ENCODE measurements around the gene SPCS3. TPM values are rescaled to one million over a fixed set of nuclear protein-coding genes. Genes with fewer than 3 reads are reported as not detected.
A peak's percentile ranks its signal among the peaks of the same experiment; 100 is the strongest.
"Not testable (repeated sequence)": the region's sequence is repeated elsewhere in the genome, so short reads cannot be mapped to it uniquely, and the experiment has no call there.

The SPCS3 gene
- 72.3 TPM for total RNA-seq

DNA sequence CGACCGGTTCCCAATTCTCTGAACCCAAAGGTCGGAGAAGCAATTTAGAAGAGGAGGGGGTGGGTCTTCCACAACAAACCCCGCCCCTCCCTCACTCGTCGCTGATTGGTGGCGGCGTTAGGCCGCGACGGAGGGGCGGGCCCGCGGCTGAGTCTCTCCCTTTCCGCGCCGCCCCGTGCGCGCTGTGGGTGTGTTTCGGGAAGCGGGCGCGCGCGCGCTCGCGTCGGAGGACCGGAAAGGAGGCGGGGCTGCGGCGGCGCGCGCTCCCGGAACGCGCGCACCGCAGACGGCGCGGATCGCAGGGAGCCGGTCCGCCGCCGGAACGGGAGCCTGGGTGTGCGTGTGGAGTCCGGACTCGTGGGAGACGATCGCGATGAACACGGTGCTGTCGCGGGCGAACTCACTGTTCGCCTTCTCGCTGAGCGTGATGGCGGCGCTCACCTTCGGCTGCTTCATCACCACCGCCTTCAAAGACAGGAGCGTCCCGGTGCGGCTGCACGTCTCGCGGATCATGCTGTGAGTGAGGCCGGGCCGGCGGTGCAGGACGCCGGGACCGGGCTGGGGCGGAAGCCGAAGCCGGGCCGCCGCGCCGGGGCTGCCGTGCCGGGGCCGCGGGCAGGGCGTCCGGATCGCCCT, at the start of gene SPCS3:
TSS of gene SPCS3 (plus strand) at position 263 of the 636 bp plus-strand sequence. CDS start at position 374, 111 bp downstream.
- DNase-seq, result peak; percentile 93

GRCh38 chr4:176270669-176271068, 49.1 kb upstream of the SPCS3 start:
- DNase-seq, result no peak

DNA sequence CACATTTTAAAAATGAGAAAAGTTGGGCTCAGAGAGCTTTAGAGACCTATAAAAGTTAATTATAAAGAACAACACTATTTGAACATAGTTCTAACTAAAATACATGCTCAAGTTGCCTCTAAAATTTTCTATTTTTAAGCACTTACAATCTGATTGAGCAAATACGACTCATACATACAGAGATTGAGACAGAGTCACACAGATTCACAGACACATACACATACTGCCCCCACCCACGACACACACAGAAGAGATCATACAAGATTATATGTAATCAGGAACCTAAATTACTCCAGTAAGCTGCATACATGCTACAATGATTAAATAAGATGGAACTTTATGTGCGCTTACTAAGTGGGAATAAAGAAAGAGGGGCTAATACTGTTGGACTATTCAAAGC, 48.0 kb upstream of the SPCS3 start:
- DNase-seq, result no peak

DNA sequence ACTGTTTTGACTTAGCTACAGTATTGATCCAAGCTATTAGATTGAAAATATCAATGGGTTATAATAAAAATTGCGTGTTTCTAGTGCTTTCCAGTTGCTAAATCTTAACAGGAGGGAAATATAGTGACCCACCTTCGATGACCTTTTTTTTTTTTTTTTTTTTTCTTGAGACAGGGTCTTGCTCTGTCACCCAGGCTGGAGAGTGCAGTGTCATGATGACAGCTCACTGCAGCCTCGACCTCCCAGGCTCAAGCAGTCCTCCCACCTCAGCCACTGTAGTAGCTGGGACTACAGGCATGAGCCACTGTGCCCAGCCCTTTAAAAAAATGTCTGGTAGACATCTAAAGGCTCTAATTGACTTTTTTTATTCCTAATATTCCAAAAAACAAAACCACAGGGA, 47.0 kb upstream of the SPCS3 start:
- DNase-seq, result no peak

DNA sequence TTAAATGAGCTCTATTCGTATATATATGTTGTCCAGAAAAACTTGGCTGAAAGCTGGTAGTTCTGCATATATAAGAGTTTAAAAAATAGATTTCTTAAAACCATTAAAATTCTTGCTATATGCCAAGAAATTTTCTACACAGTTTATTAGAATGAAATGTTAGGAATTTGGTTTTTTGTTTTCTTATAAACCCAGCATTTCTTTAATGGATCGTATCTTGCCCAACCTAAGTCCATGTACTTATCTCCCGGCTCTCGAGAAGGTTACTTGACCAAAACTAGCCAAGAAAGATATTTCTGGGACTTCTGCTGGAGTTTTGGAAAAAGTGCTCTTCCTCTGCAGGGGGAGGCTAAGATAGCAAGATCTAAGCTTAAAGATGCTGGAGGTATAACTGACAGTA, 46.0 kb upstream of the SPCS3 start:
- no peak for DNase-seq

DNA sequence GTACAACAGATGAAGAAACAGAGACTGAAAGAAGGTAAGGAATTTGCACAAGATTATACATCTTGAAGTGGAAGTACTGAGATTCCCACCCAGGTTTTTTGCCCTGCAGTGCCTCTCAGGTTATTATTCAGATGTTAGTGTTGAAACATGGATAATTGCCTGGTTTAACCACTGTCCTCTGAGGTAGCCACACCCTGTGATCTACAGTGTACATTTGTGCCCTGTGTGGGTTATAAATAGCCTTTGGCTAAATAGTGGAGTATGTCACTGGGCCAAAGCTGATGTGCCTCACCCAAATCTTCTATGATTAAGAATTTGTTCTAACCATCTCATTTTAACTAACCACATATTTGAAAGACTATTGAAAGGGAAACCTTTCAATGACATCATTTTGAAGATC, 45.3 kb upstream of the SPCS3 start:
- DNase-seq, result no peak

DNA sequence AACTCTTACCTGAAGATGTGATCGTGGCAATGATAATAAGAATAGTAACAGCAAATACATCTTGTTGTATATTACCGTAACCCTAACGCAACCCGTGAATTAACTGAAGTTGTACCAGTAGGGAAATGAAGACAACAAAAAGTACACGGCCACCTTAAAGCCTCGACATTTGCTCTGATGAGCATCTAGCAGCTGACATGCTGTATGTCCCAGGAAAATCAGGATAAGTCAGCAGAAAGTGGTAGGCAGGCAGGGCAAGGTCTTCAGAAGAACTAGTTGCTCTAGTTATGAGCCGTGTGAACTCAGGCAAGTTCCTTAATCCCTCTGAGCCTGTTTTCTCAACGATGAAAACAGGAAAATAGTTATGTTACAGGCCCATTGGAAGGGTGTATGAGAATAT, 43.1 kb upstream of the SPCS3 start:
- no peak for DNase-seq

DNA sequence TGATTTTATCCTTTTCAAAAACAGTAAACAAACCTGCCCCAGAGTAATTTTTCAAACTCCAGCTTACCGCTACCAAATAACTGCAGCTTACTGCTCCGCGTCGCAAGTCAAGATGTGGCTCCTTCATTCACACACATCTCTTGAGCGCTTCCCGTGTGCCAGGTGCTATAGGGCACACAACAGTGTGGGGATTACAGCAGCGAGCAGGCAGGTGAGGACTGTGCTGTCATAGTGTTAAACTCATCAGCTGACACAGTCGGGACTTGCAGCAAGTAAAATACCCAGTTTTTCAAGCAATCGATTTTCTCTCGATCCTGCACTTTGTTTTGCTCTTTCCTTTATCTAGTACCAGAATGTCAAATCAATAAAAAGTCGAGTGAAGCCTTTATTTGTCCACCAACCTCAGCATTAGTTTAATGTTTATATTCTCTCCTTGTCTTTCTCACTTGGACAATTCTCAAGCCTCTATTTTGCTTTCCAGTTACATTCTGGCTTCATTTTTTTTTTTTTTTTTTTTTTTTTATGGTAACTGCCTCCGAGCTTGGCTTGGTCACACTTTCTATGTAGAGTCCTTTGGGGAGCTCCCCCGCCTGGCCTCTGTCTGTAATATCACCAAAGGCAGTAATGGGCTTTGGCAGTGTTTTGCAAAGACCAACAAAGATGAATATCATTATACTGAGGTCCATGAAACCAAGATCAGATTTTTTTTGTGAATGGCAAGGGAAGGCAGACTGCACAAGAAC, 42.4 kb upstream of the SPCS3 start:
- no peak for DNase-seq

GRCh38 chr4:176279560-176279959, 40.2 kb upstream of the SPCS3 start:
- not testable (repeated sequence) for DNase-seq

- DNase-seq, result no peak
Measured at GRCh38 chr4:176286728-176287127, 33.0 kb upstream of the SPCS3 start.

GRCh38 chr4:176287546-176287945, 32.2 kb upstream of the SPCS3 start:
- DNase-seq, result no peak

DNA sequence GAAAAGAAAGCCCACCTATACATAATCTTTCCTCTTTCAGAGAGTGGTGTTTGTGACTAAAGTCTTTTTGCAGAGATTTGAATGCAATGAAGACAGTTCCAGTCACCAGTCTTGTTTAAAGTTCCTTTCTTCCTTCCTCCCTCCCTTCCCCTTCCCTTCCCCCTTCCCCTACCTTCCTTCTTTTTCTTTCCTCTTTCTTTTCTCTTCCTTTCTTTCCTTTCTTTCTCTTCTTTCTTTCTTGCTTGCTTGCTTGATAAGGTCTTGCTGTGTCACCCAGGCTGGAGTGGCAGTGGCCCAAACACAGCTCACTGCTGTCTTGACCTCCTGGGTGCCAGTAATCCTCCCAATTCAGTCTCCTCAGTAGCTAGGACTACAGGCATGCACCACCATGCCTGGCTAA, 31.7 kb upstream of the SPCS3 start:
- no peak for DNase-seq

DNA sequence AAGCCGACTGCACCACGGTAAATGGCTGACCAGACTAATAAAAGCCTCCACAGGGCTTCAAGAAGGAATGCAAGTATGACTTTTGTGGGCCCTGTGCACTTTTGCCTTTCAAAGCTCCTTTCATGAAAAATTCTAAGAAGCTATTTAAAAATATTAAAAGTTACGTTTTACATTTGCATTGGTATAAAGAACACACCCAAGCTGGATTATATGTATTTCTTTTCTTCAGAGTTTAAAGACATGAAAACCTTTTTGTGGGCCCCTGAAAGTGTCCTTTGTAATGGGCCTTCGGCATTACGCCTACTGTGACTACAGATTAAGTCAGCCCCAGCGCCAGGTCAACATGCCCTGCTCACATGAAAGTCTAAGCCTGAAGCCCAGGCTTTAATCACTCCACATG, 30.2 kb upstream of the SPCS3 start:
- DNase-seq, result no peak

- DNase-seq, result no peak
Measured at GRCh38 chr4:176290520-176290919, 29.2 kb upstream of the SPCS3 start.

- DNase-seq, result no peak
Measured at GRCh38 chr4:176291748-176292147, 28.0 kb upstream of the SPCS3 start.

- no peak for DNase-seq
Measured at GRCh38 chr4:176292920-176293319, 26.8 kb upstream of the SPCS3 start.

DNA sequence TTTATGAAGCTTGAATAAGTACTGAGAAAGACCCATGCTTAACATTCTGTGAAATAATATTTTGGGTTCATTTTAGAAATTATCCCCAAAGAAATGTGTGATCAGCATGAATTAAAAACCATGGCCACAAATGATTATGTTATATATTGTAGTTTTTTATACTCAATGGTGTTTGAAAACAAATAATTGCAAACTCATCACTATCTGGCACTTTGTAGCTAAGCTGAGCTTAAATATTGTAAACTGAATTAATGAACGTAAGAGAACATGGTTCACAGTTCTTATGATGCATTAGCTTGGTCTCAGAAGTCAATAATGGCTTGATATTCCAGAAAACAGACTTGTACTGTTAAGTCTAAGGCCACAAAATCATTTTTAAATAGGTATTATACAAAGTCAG, 26.1 kb upstream of the SPCS3 start:
- DNase-seq, result no peak

DNA sequence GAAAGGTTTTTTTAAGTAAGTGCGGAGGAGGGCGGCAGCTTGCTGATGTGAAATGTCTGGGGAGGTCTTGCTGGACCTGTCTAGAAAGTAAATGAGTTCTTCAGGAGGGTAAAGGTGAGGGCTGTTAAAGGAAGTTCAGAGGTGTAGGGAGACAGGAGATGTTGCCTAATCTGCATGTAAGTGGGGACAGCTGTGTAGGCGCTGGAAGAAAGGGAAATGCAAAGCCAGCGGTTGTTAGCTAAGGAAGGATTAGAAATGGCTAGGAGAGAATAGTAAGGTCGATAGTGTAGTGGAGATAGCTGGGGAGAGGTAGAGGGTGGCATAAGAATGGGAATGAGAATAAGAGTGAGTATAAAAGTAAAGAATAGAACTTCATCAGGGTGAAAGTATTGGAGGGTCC, 23.9 kb upstream of the SPCS3 start:
- not testable (repeated sequence) for DNase-seq

DNA sequence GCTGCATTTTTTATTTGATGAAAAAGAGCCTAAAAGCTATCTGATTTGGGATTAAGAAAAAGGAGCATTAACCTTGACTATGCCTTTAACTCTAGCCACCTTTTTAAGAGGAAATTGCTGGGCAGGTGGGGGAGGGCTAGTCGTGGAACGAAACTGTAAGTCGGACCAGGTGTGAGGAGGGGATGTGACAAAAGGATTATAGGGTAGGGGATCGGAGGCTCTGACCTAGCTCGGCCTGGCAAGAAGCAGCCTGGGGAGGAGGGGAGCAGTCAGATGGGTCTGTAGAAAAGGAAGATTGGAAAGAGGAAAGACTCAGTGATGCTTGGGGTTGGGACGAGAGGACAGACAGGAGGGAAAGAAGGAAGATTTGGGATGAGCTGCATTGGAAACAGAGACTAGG, 21.1 kb upstream of the SPCS3 start:
- DNase-seq, result no peak

GRCh38 chr4:176300036-176300435, 19.7 kb upstream of the SPCS3 start:
- DNase-seq, result no peak

DNA sequence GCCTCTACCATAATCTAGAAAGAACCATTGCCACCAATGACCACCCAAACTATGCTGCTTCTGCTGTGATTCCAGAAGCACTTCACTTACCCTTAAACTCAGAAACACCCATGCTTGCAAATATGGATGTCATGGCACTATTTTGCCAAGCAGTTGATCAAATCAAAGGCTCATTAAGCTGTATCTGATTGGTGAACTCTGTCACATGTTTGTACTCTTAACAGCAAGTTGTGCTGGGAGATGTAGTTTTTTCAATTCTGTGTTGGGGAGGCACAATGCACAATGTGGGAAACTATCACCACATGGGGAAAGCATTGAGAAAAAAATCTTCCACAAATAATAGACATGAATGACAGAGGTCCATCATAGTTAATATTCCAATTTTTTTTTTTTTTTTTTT, 19.2 kb upstream of the SPCS3 start:
- DNase-seq, result no peak

DNA sequence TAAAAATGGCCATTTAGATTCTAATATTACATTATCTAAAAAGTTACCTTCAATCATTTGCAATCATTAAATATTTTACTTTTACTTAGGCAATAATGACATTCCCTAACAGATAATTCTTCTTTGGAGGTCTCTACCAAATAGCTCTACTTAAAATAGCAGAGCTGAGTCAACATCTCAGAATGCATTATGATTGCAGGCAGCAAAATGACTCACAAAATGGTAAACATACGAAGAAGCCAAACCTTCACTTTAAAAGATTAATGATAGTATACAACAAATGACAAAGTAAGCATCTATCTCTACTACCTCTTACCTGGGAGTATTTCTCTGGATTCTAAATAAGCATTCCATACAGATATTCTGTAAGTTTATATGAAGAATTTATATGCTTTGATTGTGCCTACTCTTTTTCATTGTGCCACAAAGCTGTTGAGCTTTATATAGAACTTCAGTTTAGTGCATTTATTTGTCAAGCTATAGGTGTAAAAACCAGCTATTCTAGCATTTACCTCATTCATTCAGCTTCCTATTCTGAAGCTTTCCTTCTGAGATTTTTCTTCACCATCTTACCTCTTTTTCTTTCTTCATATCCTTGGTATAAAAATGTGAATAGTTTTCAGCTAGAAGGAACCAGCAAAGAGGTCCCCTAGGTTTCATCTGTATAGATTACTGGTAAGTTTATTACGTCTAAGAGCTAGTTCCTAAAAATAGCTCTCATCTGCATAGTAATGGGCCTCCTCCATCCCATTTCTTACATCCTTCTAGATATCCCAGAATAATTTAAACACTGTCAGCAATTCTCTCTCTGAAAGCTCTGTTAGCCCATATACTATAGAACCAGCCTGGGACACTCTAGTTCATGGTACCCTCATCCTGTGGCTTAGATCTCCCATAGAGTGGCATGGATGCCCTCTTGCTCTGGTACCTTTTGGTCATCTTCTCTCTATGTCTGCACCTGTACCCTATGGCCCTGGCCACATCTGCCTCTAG, 17.2 kb upstream of the SPCS3 start:
- DNase-seq, result no peak

DNA sequence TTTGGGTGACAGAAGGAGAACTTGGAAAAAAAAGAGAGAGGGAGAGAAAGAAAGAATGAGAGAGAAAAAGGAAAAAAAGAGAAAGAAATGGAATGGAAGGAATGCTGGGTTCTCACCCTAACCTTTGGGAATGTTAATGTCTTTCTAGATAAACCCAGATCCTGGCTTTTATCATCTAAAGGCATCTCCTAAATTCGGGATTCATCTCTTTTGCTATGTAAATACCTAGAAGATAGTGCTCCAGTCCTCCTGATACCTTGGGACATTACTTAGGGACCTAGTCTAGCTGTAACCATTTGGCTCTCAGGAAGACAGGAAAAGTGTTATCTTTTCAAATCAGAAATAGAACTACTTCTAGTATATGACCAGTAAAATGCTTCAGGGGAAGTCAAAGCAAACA, 15.8 kb upstream of the SPCS3 start:
- no peak for DNase-seq
